Mononuclear cell (primary cell): ENCODE measurements around the gene NDN. TPM values are rescaled to one million over a fixed set of nuclear protein-coding genes. Genes with fewer than 3 reads are reported as not detected.

ENCODE experiments used
- H3K27me3 ChIP-seq: 2 replicates; pipeline ENCODE4 v1.6.0; 2011; ENCODE audit warnings: low read length, control low read depth; ENCODE audit not compliant: insufficient read depth
- H3K4me1 ChIP-seq: 2 replicates; pipeline ENCODE4 v1.5.1; 2011; ENCODE audit warnings: mild to moderate bottlenecking, low read length, control low read depth; ENCODE audit not compliant: insufficient read depth
- H3K4me3 ChIP-seq: 2 replicates; pipeline ENCODE4 v1.5.1; 2011; ENCODE audit warnings: mild to moderate bottlenecking, low read length, moderate library complexity
- H3K9me3 ChIP-seq: 2 replicates; pipeline ENCODE4 v1.5.1; 2011; ENCODE audit warnings: low read depth, mild to moderate bottlenecking, control low read depth, low read length
- total RNA-seq: library from RNA; depleted of rRNA; stranded (reverse); fragments of >200 nt; gene quantifications from one replicate; pipeline ENCODE4 v1.2.3, GENCODE V29; 2012

Gene NDN
- total RNA-seq, 1 donor: 0.31 TPM

DNA sequence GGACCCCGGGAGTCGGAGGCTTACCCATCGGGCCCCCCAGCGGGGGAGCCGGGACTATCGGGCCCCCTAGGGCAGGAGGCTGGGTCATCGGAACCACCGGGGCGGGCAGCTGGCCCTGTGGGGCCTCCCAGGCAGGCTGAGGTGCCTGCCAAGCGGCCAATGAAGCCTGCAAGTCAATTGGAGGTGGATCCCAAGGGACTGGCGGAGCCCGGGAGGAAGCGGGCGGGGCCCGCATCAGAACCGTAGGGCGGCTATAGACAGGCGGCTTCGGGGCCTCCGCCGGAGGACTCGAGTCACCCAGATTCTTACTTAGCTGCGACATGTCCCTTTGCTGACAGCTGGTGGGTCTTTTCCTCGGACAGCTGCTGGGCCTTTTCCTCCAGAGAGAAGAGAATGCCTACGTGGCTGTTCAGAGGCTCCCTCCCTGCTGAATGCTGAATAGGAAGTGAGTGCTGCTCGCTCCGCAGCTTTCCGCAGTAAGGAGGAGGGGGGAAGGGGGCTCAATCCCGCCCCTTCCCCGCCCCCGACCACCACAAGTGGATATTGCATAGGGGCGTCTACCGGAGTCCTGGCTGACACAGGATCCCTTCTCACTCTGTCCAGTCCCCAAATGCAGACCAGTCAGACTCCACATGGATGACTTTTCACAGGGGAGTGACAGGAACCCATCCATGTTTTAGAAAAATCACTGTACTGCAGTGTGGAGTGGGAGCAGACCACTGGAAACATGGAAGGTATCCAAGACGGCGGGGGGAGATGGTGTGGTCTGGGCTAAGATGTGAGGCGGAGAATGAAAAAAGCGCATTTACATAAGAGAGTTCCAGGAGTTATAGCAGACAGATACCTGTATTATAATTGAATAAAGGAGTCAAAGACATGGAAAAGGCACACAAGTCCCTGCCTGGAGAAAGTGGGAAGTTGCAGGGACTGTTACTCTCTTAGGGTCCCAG is 39.4 kb downstream of the NDN start, which contains the start of gene MAGEL2:
MAGEL2 (minus strand) TSS at position 447 of the 950 bp plus-strand sequence; CDS start at position 322, 125 bp downstream.
- H3K4me1 ChIP-seq: no peaks in the 10 kb centered on the region
- peaks cover 4% of the 10 kb centered on the region for H3K27me3 ChIP-seq
- H3K9me3 ChIP-seq: no peaks in the 10 kb centered on the region
- no peak within 1 kb of the TSS for H3K4me3 ChIP-seq

DNA sequence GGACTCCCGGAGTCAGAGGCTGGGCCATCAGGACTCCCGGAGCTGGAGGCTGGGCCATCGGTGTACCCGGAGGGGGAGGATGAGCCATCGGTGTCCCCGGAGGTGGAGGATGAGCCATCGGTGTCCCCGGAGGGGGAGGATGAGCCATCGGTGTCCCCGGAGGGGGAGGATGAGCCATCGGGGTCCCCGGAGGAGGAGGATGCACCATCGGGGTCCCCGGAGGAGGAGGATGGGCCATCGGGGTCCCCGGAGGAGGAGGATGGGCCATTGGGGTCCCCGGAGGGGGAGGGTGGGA is 40.2 kb downstream of the NDN start:
- H3K4me1 ChIP-seq: no peaks in the 10 kb centered on the region
- H3K27me3 ChIP-seq: peaks cover 4% of the 10 kb centered on the region
- H3K9me3 ChIP-seq: no peaks in the 10 kb centered on the region
- no peak overlapping the region for H3K4me3 ChIP-seq

DNA sequence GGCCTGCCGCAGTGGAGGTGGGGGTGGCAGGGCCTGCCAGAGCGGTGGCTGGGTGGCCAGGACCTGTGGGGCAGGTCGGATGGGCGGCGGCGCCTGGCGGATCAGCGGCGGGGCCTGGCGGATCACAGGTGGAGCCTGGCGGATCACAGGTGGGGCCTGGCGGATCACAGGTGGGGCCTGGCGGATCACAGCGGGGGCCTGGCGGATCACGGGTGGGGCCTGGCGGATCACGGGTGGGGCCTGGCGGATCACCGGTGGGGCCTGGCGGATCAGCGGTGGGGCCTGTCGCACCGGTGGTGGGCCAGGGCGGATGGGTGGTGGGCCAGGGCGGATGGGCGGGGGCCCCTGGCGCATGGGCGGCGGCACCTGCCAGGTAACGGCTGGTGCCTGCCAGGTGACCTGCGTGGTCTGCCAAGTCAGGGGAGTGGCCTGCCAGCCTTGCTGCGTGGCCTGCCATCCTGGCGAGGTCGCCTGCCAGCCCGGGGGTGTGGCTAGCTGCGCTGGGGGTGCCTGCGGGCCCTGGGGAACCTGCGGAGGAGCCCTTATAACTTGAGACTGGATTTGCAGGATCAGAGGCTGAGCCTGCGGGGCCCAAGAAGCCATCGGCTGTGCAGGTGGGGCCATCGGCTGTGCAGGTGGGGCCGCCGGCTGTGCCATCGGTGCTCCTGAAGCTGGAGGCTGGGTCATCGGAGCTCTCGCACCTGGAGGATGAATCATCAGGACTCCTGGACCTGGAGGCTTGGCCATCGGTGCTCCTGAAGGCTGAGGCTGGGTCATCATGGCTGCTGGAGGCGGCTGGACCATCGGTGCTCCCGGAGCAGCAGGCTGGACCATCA is 40.7 kb downstream of the NDN start:
- Histone ChIP-seq H3K27me3 (peaks cover 4% of the 10 kb centered on the region), H3K9me3 (no peaks in the 10 kb centered on the region), H3K4me3 (no peak overlapping the region), H3K4me1 (no peaks in the 10 kb centered on the region)

DNA sequence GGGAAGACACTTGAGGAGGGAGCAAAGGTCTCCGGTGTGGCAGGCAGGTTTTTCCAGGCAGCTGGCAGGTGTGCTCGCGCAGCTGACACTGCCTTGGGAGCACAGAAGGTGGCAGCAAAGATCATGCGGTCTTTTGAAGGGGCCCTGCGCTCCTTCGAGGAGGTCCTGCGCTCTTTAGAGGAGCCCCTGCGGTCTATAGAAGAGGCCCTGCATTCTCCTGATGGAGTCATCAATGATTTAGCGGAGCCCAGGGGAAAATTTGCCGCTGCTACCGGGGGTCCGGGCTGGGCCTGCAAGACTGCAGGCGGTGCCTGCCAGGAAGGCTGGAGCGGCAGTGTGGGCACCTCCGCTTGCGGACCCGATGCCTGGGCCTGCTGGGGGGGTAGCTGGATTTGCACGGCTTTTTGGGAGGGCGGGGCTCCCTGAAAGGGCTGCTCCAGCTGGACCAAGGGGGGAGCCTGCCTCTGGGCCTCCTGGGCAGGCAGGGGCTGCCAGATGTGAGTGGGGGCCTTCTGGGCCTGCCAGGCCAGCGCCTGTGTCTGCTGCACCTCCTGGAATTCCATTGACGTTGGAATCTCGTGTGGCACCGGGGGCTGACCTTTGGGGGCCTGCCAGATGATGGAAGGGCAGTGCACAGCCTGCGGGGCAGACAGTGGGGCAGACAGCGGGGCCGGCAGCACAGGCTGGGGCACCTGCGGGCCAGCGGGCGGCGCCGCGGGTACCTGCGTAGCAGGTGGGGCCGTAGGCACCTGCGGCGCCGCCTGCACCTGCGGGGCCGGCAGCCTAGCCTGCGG is 41.5 kb downstream of the NDN start:
- peaks cover 4% of the 10 kb centered on the region for H3K27me3 ChIP-seq
- no peaks in the 10 kb centered on the region for H3K9me3 ChIP-seq
- H3K4me3 ChIP-seq: no peak overlapping the region
- H3K4me1 ChIP-seq: no peaks in the 10 kb centered on the region

DNA sequence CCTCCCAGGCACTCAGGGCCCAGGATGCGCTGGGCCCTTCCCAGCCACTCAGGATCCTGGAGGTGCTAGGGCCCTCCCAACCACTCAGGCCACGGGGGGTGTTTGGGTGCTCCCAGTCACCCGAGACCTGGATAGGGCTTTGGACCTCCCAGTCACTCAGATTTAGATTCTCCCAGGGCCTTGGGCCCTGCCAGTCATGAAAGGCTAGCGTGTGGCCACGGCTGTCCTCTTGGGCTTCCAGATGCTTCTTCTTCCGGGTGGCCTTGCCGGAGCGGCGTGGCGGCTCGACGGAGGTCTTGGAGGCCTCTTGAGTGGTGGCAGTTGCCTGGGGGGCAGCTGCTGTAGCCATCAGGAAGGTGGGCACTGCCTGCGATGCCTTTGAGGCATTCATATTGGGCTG is 42.3 kb downstream of the NDN start:
- H3K4me3 ChIP-seq: no peak overlapping the region
- H3K27me3 ChIP-seq: peaks cover 4% of the 10 kb centered on the region
- H3K4me1 ChIP-seq: no peaks in the 10 kb centered on the region
- H3K9me3 ChIP-seq: no peaks in the 10 kb centered on the region

DNA sequence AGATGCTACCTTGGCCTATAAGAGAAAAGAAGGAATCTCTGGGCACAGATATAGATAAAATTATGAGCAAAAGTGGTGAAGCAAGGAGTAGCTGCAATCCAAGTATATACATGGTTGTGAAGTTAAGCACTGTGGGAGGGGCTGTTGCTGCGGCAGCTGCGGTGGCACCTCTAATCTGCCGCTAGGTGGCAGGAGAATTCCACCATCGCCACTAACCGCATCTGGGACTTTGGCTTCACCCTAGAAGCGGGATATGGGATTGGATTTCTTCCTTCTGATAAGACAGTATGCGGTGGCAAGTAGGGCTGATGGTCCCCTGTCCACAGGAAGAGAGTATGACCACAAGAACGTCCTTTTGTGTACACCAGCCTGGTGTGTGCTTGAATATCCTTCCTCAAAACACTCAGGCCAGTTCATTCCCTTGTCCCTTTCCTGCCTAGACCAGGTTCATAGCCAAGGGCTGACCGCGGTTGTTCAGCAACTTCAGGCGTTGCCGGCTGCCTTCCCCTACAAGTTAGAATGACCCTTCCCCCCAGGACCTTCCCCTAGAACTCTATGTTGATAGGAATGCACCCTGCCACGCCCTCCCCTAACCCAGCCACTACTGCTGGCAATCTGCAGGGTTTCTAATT is 44.6 kb downstream of the NDN start:
- H3K4me1 ChIP-seq: no peaks in the 10 kb centered on the region
- H3K27me3 ChIP-seq: no peaks in the 10 kb centered on the region
- H3K9me3 ChIP-seq: no peaks in the 10 kb centered on the region
- H3K4me3 ChIP-seq: no peak overlapping the region

Other genes with a start within 250 kb of the NDN start
- not detected for gene GOLGA6L2, start 240.1 kb downstream of the NDN start, total RNA-seq
- gene MKRN3, start 121.6 kb downstream of the NDN start, total RNA-seq: 1.6 TPM
- gene MAGEL2, start 39.4 kb downstream of the NDN start, total RNA-seq: under 0.01 TPM